Mononuclear cell (primary cell): Measurements from ENCODE around the gene LYL1. TPM values are rescaled to one million over a fixed set of nuclear protein-coding genes. Genes with fewer than 3 reads are reported as not detected.

Experiments
- H3K27me3 ChIP-seq: 2 replicates; pipeline ENCODE4 v1.6.0; 2011; ENCODE audit warnings: low read length, control low read depth; ENCODE audit not compliant: insufficient read depth
- H3K4me1 ChIP-seq: 2 replicates; pipeline ENCODE4 v1.5.1; 2011; ENCODE audit warnings: mild to moderate bottlenecking, low read length, control low read depth; ENCODE audit not compliant: insufficient read depth
- H3K4me3 ChIP-seq: 2 replicates; pipeline ENCODE4 v1.5.1; 2011; ENCODE audit warnings: mild to moderate bottlenecking, low read length, moderate library complexity
- H3K9me3 ChIP-seq: 2 replicates; pipeline ENCODE4 v1.5.1; 2011; ENCODE audit warnings: low read depth, mild to moderate bottlenecking, control low read depth, low read length
- total RNA-seq: library from RNA; depleted of rRNA; stranded (reverse); fragments of >200 nt; gene quantifications from one replicate; pipeline ENCODE4 v1.2.3, GENCODE V29; 2012

LYL1 gene
- total RNA-seq, 1 donor, result 20.5 TPM

- H3K9me3 ChIP-seq, result no peaks in the 10 kb centered on the region
- no peaks in the 10 kb centered on the region for H3K27me3 ChIP-seq
- no peaks in the 10 kb centered on the region for H3K4me1 ChIP-seq
- no peak overlapping the region for H3K4me3 ChIP-seq
Observed at GRCh38 chr19:13069415-13070359, 33.0 kb downstream of the LYL1 start.

DNA sequence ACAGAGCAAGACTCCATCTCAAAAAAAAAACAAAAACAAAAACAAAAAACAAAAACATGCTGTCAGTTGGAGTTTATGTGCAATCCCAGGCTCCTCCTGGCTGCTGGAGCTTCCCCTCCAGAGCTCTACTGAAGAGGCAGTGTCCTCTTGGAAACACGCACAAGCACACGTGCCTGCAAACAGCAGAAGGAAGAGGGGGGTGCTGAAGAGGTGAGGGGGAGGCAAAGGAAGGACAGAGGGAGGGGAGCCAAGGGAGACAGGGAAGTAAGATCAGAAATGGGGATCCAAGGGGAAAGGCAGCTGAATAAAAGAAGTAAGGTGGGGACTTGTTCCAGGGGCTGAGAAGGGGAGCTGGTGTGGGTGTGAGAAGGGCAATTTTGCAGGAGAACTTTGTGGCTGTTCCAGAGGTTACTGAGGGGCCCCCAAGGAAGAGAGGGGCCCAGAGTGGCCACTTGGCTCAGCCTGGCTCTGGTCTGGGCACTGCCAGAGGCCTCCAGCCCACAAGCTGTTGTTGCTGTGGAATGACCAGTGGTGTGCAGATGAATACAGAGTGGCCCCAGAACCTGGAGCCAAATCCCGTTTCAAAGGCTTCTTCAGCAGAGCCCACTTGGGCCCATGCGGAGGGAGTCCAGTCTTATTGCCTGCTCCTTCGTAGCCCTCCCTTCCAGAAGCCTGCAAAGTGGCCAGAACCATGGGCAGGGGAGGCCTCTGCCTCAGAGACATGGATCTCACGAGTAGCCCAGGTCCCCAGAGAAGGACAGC is 34.4 kb downstream of the LYL1 start:
- Histone ChIP-seq H3K4me3 (no peak overlapping the region), H3K4me1 (no peaks in the 10 kb centered on the region), H3K9me3 (no peaks in the 10 kb centered on the region), H3K27me3 (no peaks in the 10 kb centered on the region)

DNA sequence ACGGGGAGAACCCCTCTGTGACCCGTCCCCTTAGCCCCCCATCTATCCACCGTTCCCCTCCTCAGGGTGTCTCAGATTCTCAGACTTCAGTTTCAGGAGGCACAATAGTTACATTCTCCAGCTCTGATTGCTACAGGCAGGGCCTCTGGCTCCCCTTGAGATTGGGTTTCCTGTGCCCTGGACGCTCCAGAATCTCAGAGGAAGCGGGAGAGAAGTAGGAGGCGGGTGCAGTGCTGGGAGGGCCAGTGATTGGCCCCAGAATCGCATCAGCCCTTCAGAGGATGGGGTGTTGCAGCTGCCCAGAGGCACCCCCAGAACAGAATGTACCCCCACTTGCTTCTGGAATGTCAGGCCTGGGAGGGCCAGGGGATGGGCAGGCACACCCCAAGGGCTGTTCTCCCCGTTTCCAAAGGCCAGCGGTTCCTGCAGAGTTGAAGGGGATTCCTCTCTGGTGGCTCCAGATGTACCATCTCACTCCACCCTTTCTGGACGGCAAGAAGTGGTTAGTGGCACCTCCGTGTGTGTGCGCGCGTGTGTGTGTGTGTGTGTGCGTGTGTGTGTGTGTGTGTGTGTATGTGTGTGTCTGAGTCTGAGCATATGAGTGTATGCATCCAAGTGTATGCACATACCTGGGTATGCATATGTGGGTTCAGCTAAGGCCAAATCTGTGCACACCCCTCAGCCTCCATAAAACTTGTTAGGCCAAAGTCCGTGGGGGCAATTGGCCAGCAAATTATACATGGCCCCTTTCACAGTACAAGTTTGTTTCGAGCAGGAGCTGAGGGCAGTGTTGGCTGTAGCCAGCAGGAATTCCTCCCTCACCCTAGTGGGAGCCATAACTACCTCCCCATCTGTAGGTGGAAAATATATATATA is 35.5 kb downstream of the LYL1 start:
- Histone ChIP-seq H3K9me3 (no peaks in the 10 kb centered on the region), H3K4me3 (no peak overlapping the region), H3K27me3 (peaks cover 2% of the 10 kb centered on the region), H3K4me1 (no peaks in the 10 kb centered on the region)

DNA sequence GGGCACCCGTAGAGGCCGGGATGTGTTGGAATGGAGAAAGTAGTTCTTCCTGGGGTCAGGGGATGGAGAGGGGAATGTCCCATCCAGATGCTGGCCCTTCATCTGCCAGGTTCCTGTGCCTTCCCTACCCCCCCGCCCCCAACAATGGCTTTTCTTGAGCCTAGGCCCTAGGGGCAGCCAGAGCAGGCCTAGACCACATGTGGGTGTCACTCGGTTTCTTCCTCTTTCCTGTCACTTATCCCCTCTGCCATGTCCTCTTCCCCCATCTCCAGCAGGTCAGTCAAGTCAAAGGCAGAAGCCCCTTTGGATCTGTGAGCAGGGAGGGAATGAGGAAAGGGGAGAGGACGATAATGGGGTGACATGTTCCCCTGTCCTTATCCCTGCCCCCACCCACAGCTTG is 36.4 kb downstream of the LYL1 start:
- Histone ChIP-seq H3K4me1 (peaks cover 7% of the 10 kb centered on the region), H3K9me3 (no peaks in the 10 kb centered on the region), H3K4me3 (no peak overlapping the region), H3K27me3 (peaks cover 6% of the 10 kb centered on the region)

DNA sequence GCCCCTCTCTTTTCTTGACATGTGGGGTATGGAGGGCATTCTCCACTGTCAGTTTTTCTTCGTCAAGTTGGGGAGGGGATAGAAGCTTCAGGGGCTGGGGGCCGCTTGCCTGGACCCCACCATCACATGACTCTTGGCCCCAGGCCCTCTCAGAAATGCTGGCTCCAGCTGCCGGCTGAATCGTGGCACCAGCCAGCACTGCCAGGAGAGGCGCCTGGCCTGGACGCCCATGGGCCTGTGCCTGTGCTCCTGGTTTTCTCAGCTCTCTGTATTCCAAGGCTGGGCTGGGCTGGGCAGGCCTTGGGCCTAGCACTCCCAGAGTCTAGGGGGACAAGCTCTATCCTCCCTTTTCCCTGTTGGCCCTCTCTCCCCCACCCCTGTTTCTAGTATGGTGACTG is 38.6 kb downstream of the LYL1 start:
- H3K27me3 ChIP-seq, result peaks cover 6% of the 10 kb centered on the region
- no peaks in the 10 kb centered on the region for H3K9me3 ChIP-seq
- H3K4me1 ChIP-seq, result peaks cover 17% of the 10 kb centered on the region
- H3K4me3 ChIP-seq, result no peak overlapping the region

- peaks cover 17% of the 10 kb centered on the region for H3K4me1 ChIP-seq
- H3K9me3 ChIP-seq, result no peaks in the 10 kb centered on the region
- H3K4me3 ChIP-seq, result no peak overlapping the region
- peaks cover 6% of the 10 kb centered on the region for H3K27me3 ChIP-seq
Observed at GRCh38 chr19:13063461-13064091, 39.1 kb downstream of the LYL1 start.

- Histone ChIP-seq H3K27me3 (peaks cover 6% of the 10 kb centered on the region), H3K4me1 (peaks cover 17% of the 10 kb centered on the region), H3K9me3 (no peaks in the 10 kb centered on the region), H3K4me3 (no peak overlapping the region)
Observed at GRCh38 chr19:13062317-13062716, 40.3 kb downstream of the LYL1 start.

- Histone ChIP-seq H3K4me3 (peak overlapping the region; percentile 25), H3K9me3 (no peaks in the 10 kb centered on the region), H3K27me3 (peaks cover 6% of the 10 kb centered on the region), H3K4me1 (peaks cover 17% of the 10 kb centered on the region)
Observed at GRCh38 chr19:13060964-13061927, 41.4 kb downstream of the LYL1 start.

DNA sequence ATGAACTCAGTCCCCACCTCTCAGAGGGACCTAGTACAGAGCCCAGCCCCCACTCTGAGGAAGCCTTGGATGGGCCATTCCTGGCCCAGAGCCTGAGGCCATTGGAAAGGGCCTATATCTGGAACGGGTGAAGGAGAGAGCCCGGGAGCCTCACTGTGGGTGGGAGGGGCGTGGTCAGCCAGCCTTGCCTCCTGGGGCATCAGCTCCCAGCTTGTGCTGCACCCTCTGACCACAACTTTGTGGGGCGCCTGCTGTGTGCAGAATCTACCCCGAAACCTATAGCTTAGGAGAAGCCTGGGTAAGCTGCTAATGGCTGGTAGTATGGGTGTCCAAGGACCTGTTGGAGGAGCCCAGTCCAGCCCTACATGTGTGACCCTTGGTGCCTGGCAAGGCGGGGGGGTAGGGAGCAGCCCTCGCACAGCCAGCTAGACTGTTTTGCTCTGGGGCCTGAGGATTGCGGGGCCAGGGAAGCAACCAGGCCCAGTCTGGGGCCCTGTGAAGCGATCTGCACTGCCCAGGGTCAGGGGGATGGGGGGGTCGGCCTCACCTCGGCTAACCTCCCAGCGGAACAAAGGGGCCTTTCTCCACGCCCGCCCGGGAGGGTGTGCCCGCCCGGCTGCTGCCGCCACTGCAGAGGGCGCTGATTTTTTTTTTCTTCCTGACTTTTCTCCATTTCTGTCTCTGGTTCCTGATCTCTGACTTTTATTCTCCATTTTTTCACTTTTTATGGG is 42.3 kb downstream of the LYL1 start:
- Histone ChIP-seq H3K27me3 (peaks cover 6% of the 10 kb centered on the region), H3K9me3 (no peaks in the 10 kb centered on the region), H3K4me1 (peaks cover 17% of the 10 kb centered on the region), H3K4me3 (no peak overlapping the region)

DNA sequence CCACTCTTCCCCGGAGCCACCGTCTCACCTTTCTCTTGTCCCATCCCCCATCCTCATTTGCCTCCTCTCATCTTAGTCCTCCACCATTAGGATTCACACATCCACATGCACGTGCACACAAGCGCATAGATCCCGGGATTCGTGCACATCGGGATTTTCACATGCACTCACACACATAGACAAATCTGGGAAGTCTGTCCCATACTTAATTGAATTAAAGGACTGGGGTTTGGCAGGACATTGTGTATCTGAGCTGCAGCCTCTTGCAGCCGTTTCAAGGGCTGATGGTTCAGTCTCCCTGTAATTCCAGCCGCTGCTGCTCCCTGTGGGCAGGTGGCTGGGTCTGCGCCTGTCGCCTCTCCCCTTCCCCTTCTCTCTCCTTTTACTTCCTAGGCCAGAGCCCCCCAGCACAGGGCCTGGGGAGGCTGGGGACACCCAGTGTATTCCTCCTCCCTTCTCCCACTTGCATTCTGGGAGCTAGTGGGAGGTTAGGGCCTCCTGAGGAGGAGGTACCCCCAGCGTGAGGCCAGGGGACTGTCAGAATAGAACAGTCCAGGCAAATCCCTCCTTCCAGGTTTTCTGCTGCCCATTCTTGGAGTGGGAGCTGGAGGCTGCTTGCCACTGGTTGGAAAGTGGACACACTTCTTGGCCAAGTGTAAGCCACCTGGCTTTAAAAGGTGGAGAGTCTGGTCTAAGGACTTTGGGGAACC is 43.6 kb downstream of the LYL1 start:
- H3K27me3 ChIP-seq, result peaks cover 6% of the 10 kb centered on the region

DNA sequence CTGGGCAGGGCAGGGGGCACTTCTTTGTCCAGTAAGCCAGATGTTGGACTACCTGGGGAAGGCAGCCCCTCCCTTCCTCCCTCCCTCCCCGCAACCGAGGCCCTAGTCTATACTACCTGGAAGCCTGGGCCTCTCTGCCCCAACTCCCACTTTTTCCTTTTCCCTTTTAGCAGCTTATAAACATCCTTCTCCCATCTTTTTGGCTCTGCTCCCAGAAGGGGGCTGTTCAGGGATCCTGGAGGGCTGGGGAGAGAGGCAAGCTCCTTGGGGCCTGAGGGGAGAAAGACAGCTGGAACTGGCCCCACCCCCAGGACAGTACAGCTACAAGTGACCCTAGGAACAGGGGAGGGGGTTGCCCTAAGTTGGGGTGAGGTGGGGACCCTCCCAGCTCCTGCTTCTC is 44.9 kb downstream of the LYL1 start:
- H3K4me1 ChIP-seq, result peaks cover 17% of the 10 kb centered on the region
- H3K27me3 ChIP-seq, result peaks cover 6% of the 10 kb centered on the region
- no peak overlapping the region for H3K4me3 ChIP-seq
- H3K9me3 ChIP-seq, result no peaks in the 10 kb centered on the region

More for the DNA sequence above, 43.6 kb downstream of the LYL1 start:
- no peaks in the 10 kb centered on the region for H3K9me3 ChIP-seq
- H3K4me3 ChIP-seq, result no peak overlapping the region
- H3K4me1 ChIP-seq, result peaks cover 17% of the 10 kb centered on the region

DNA sequence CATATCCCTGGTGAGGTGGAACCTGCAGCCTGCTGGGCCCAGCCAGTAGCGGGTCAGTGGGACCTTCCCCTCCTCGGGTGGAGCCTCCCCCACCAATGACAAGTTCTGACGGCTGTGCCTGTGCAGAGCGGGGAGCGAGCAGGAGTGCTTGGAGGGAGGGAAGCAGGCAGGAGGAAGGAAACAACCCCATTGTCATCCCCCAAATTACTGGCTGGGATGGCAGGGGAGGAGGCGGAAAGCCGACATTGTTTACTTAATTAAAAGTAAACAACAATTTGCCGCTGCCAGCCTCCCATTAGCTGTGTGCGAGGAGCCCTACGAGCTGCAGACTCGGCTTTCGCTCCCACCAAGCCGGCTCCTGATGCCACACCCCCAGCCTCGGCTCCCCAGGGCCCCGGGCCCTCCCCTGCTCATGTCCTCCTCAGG is 45.5 kb downstream of the LYL1 start:
- Histone ChIP-seq H3K4me1 (peaks cover 17% of the 10 kb centered on the region), H3K9me3 (no peaks in the 10 kb centered on the region), H3K27me3 (peaks cover 3% of the 10 kb centered on the region), H3K4me3 (no peak overlapping the region)
